AG10803 (cell line): ENCODE measurements around the gene GABRG3.

Experiments used
- DNase-seq: peaks from one replicate; pipeline ENCODE4 v3.0.0; 2010; ENCODE audit warnings: low read depth
- H3K4me3 ChIP-seq: 2 replicates; pipeline ENCODE4 v1.5.1; 2011; ENCODE audit warnings: mild to moderate bottlenecking, low read length, control low read depth
- TF ChIP-seq, protein P1 (sequence below): conservative IDR thresholded peaks from 2 replicates; pipeline ENCODE4 v1.5.1; 2011; ENCODE audit warnings: mild to moderate bottlenecking, low read length, control low read depth, inconsistent platforms

The GABRG3 gene

DNA sequence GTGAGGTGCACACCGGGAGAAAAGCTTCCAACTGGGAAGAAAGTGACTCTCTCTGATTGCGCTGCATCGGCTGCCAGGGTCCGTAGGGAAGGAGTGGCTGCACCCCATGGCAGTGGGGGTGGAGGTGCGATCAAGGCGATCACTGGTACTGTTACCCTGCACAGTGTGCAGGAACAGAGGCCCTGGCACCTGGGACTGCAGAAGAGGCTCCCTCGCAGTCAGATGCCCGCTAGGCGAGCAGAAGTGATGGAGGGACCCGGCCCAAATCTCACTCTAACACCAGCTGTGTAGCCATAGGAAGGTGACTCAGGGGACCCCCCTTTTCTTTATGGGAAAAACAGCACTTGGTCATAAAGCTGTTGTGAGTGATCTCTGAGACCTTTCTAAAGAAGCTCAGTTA lies 196.8 kb downstream of the GABRG3 start:
- TF ChIP-seq, protein P1, sequence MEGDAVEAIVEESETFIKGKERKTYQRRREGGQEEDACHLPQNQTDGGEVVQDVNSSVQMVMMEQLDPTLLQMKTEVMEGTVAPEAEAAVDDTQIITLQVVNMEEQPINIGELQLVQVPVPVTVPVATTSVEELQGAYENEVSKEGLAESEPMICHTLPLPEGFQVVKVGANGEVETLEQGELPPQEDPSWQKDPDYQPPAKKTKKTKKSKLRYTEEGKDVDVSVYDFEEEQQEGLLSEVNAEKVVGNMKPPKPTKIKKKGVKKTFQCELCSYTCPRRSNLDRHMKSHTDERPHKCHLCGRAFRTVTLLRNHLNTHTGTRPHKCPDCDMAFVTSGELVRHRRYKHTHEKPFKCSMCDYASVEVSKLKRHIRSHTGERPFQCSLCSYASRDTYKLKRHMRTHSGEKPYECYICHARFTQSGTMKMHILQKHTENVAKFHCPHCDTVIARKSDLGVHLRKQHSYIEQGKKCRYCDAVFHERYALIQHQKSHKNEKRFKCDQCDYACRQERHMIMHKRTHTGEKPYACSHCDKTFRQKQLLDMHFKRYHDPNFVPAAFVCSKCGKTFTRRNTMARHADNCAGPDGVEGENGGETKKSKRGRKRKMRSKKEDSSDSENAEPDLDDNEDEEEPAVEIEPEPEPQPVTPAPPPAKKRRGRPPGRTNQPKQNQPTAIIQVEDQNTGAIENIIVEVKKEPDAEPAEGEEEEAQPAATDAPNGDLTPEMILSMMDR, result no peak
- H3K4me3 ChIP-seq, result no peak overlapping the region
- no peak for DNase-seq

DNA sequence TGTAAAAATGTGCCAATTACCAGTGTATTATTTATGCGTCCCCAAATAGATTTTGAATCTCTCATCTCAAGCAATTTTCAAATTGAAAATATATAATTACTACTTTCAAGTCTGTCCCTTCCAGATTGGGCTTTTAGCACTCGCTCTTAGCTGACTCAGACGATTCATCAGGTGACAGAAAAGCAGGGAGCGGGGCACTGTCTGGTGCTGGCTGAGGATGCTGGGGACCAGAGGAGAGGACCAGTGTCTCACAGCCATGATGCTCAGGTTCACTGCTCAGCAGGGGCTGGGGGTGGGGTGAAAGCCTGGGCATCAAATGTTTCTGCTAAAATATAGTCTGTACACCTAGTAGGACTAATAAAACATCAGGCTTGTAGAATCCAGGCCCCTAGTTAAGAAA lies 199.9 kb downstream of the GABRG3 start:
- no peak for DNase-seq
- TF ChIP-seq, protein P1, result no peak
- no peak overlapping the region for H3K4me3 ChIP-seq

DNA sequence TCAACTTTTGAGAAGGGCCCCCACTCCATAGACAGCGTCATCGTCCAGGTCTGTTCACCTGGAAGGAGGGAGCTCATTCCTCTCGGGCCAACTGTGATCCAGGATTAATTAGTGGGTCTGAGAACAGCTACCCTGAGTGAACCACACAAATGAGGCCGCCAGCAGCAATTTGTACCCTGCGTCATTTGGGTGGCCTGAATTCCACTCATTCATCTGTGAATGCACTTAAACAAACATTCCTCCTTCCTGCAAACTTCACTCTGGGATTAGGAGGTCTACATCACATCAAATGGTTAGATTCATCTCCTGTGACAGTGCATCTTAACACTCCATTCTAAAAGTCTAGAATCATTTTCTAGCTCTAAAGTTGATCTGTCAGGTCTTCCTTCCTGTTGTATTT lies 201.8 kb downstream of the GABRG3 start:
- H3K4me3 ChIP-seq, result no peak overlapping the region
- TF ChIP-seq, protein P1, result no peak
- DNase-seq, result no peak

DNA sequence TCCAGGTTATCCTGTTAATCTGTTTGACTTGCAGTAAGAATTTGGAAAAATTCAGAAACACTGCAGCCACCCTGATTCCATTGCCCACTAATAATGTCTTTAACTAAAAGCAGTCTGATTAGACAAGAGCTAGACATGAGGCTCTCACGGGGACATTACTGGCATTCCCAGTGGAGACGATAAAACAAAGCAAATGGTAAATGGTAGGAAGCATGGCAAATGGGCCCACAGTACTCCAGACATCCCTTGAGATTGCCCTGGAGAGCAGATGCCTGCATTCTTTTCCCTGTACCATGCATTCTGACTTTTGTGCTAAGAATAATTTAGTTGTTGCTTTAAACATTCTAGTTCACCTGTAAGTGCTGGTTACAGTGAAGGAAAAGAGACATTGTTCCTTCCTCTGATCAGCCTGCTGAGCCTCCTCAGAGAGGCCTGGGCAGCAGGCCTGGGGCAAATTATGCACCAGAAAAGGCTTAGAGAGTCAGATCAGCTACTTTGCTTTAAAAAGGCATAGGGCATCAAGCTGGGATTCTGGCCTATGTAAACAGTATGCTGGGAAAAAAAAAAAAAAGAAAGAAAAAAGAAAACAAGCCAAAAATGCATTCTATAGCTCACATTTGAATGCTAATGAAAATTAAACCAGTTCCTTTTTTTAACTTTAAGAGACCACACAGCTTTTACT lies 204.6 kb downstream of the GABRG3 start:
- no peak overlapping the region for H3K4me3 ChIP-seq
- no peak for DNase-seq
- TF ChIP-seq, protein P1, result no peak

DNA sequence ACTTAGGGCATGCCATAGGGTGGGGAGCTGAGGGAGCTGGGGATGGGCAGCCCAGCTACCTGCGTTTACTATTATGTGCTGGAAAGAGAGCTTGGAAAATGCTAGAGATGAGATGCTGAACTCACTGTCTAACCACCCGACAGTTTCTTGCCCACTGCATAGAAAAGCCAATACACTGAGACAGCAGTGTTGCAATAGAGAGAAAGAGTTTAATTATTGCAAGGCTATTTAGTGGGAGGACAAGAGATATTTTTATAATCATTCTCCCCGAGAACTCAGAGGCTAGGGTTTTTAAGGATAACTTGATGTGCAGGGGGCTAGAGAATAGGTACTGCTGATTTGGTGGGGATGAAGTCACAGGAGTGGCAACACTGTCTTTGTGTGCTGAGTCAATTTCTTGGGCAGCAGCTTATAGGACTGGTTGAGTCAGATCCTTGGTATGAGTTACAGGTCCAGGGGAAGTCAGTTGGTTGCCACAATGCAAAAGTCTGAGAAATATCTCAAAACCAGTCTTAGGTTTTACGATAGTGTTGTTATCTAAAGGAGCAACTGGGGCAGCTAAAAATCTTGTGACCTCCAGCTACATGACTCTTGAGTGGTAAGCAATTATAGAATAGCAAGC lies 205.9 kb downstream of the GABRG3 start:
- TF ChIP-seq, protein P1, result no peak
- no peak overlapping the region for H3K4me3 ChIP-seq
- DNase-seq, result no peak

DNA sequence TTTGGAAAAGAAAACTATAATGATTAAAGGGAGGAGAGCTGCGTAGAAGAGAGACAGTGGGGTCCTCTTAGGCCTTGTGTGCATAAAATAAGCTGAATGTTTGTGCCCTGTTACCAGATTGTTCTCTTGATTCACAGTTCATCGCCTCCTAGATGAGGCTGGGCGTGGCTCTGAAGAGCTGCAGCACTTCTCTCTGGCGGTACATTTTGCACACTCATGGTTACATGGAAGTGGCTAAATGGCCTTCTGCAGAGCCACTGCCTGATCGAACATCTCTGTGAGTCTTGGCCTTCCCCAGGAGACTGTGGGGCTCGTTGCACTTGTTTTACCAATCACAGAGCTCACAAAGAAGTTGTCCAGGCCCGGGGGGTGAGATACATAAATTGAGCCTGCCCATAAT lies 208.8 kb downstream of the GABRG3 start:
- DNase-seq, result no peak
- H3K4me3 ChIP-seq, result no peak overlapping the region
- TF ChIP-seq, protein P1, result no peak

DNA sequence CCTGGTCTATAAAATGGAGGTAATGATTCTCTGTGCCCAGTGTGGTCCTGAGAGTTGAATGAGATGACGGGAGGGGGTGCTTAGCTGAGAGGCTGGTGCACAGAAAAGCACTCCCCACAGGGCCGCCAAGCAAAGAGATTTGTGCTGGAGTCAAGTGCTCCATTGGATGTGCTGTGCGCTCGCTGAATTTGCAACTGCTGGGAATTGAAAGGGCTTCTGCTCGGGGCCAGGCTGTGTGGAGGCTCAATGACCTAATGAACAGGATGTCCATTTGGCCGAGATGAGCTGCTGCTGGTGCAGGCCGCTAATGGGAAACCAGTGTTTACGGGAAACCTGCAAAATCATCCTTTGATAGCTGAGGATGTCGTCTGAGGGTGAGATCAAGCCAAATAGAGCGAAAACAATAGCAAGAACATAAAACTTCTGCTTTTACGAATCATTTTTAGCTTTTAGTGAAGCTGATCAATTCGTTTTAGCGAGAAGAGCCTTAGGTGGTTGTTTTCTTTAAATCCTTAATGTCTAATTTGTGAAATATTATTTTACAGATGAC lies 211.7 kb downstream of the GABRG3 start:
- no peak for DNase-seq
- H3K4me3 ChIP-seq, result no peak overlapping the region
- TF ChIP-seq, protein P1, result no peak
